Measurements from ENCODE around the gene RASGRF1. TPM values are rescaled to one million over a fixed set of nuclear protein-coding genes. Genes with fewer than 3 reads are reported as not detected.

The RASGRF1 gene
- total and polyA plus RNA-seq, 2 experiments from 2014 or later = 0.05 to 0.24 TPM

GRCh38 chr15:79129235-79129634, 38.7 kb upstream of the RASGRF1 start (continued):
- TF ChIP-seq CTCF (conservative IDR thresholded peaks at IDR 0.05; ENCODE audit: low read depth in 2 of 2) = no peak
- TF ChIP-seq EZH2phosphoT487 (IDR thresholded peaks at IDR 0.05; ENCODE audit: unreplicated experiment) = no peak
- no peak for TF ChIP-seq ZNF114 (CRISPR knock-in tag; IDR thresholded peaks at IDR 0.05)
- no peak for TF ChIP-seq ZNF462 (CRISPR knock-in tag; IDR thresholded peaks at IDR 0.05)
- TF ChIP-seq EZH2 (IDR thresholded peaks at IDR 0.05; ENCODE audit: low read depth, unreplicated experiment) = no peak
- no peak for TF ChIP-seq ZNF331 (CRISPR knock-in tag; IDR thresholded peaks at IDR 0.05; ENCODE audit: low read depth)
- no peak for TF ChIP-seq POLR2AphosphoS5 (IDR thresholded peaks at IDR 0.05; ENCODE audit: low read depth)

GRCh38 chr15:79128556-79128955, 38.0 kb upstream of the RASGRF1 start:
- Histone ChIP-seq H3K9me2 (ENCODE audit: insufficient read depth) (no peaks in the 10 kb centered on the region; the same call in 1 of the 2 replicates), H3K27me3 (ENCODE audit: insufficient read depth) (no peaks in the 10 kb centered on the region), H3K79me2 (replicated peaks; ENCODE audit: insufficient read depth) (no peaks in the 10 kb centered on the region), H3K4me3 (no peak overlapping the region), H3K4me1 (ENCODE audit: insufficient read depth) (no peaks in the 10 kb centered on the region), H3K4me2 (no peak overlapping the region), H4K20me1 (replicated peaks; ENCODE audit: insufficient read depth) (no peaks in the 10 kb centered on the region), H3K27ac (ENCODE audit: low read depth) (no peak overlapping the region), H3K36me3 (ENCODE audit: insufficient read depth) (no peaks in the 10 kb centered on the region), H3F3A (replicated peaks; ENCODE audit: low read depth) (no peaks in the 10 kb centered on the region), H2AFZ (no peak overlapping the region)
- DNase-seq (ENCODE audit: low spot score) (no peak), ATAC-seq (no peak)
- H3K9me3 Mint-ChIP-seq = no peaks in the 10 kb centered on the region
- H3K27ac Mint-ChIP-seq = no peak overlapping the region
- H3K36me3 Mint-ChIP-seq (ENCODE audit: low read depth) = peaks cover 2% of the 10 kb centered on the region; the same call in 1 of the 3 replicates
- no peaks in the 10 kb centered on the region for H3K4me1 Mint-ChIP-seq
- no peaks in the 10 kb centered on the region for H3K27me3 Mint-ChIP-seq (ENCODE audit: insufficient read depth, low read depth, poor library complexity)
- no peak overlapping the region for H3K4me3 Mint-ChIP-seq
- no peak for TF ChIP-seq CTCF (conservative IDR thresholded peaks at IDR 0.05; ENCODE audit: low read depth in 2 of 2)
- no peak for TF ChIP-seq JUNB (IDR thresholded peaks at IDR 0.05; ENCODE audit: unreplicated experiment)
- TF ChIP-seq NANOG (IDR thresholded peaks at IDR 0.05; ENCODE audit: borderline replicate concordance) = no peak
- no peak for TF ChIP-seq CREB1 (CRISPR knock-in tag; IDR thresholded peaks at IDR 0.05; ENCODE audit: low read depth)

Measured in GM23338 (cell line).